Type B pancreatic cell (in vitro differentiated cells): Measurements from ENCODE around the gene DNAH9. TPM values are rescaled to one million over a fixed set of nuclear protein-coding genes. Genes with fewer than 3 reads are reported as not detected.

Experiments
- DNase-seq: peaks from one replicate; pipeline ENCODE4 v3.0.0; 2021; ENCODE audit warnings: mixed read lengths; ENCODE audit not compliant: unreplicated experiment; ENCODE audit errors: extremely low spot score
- H3K27ac Mint-ChIP-seq: 2 replicates; pipeline ENCODE4 v1.8.0; 2021; ENCODE audit warnings: mild to moderate bottlenecking, mixed read lengths
- H3K27me3 Mint-ChIP-seq: 2 replicates; pipeline ENCODE4 v1.8.0; 2021; ENCODE audit warnings: mixed read lengths
- H3K36me3 Mint-ChIP-seq: 2 replicates; pipeline ENCODE4 v1.8.0; 2021; ENCODE audit warnings: mixed read lengths
- H3K4me1 Mint-ChIP-seq: one replicate; pipeline ENCODE4 v1.8.0; 2021; ENCODE audit warnings: mixed read lengths; ENCODE audit not compliant: unreplicated experiment
- H3K4me3 Mint-ChIP-seq: 2 replicates; pipeline ENCODE4 v1.8.0; 2021; ENCODE audit warnings: mild to moderate bottlenecking, mixed read lengths
- H3K9me3 Mint-ChIP-seq: 2 replicates; pipeline ENCODE4 v1.8.0; 2021; ENCODE audit warnings: mixed read lengths
- CTCF ChIP-seq: fragments of 200-600 bp; sonication (generic); conservative IDR thresholded peaks from 2 replicates; pipeline ENCODE4 v1.5.0; 2021; ENCODE audit warnings: antibody characterized with exemption, mild to moderate bottlenecking
- total RNA-seq: library from RNA; stranded (reverse); gene quantifications from 2 replicates; pipeline ENCODE4 v1.2.1, GENCODE V29; 2021; ENCODE audit warnings: low replicate concordance

The DNAH9 gene
- total RNA-seq, 1 donor from 2014 or later, result 6.2 TPM

- no peak for DNase-seq
- Mint-ChIP-seq H3K27me3 (peaks cover 12% of the 10 kb centered on the region), H3K4me3 (no peak overlapping the region), H3K9me3 (no peaks in the 10 kb centered on the region), H3K4me1 (no peaks in the 10 kb centered on the region), H3K36me3 (no peaks in the 10 kb centered on the region), H3K27ac (no peak overlapping the region)
- TF ChIP-seq CTCF, result no peak
Measured at GRCh38 chr17:11742886-11743285, 144.6 kb downstream of the DNAH9 start.

DNA sequence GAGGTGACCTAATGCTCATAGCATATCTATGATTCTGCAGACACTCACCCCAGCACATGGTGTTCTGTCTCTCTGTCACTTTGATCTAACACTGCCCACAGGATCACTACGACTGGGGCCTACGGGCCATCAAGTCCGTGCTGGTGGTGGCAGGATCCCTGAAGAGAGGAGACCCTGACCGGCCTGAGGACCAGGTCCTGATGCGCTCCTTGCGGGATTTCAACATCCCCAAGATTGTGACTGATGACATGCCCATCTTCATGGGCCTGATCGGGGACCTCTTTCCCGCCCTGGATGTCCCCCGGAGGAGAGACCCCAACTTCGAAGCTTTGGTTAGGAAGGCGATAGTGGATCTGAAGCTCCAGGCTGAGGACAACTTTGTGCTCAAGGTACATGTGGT lies 146.4 kb downstream of the DNAH9 start:
- Mint-ChIP-seq H3K27ac (no peak overlapping the region), H3K27me3 (peaks cover 12% of the 10 kb centered on the region)

DNA sequence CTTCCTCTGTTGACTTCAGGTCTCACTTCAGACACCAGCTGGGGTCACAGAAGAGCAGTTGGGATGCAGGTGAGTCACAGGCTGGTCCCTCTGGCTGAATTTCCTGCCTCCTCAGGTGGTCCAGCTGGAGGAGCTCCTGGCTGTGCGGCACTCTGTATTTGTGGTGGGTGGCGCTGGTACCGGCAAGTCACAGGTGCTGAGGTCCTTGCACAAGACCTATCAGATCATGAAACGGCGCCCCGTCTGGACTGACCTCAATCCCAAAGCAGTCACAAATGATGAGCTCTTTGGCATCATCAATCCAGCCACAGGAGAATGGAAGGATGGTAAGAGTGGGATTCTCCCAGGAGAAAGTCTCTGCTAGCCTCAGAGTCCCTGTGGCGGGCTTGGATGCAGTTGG lies 149.2 kb downstream of the DNAH9 start:
- Mint-ChIP-seq H3K9me3 (no peaks in the 10 kb centered on the region), H3K36me3 (no peaks in the 10 kb centered on the region), H3K4me1 (no peaks in the 10 kb centered on the region), H3K27ac (no peak overlapping the region), H3K4me3 (no peak overlapping the region), H3K27me3 (peaks cover 12% of the 10 kb centered on the region)
- no peak for TF ChIP-seq CTCF
- no peak for DNase-seq

More for the DNA sequence above, 146.4 kb downstream of the DNAH9 start:
- Mint-ChIP-seq H3K4me3 (no peak overlapping the region), H3K36me3 (no peaks in the 10 kb centered on the region), H3K9me3 (no peaks in the 10 kb centered on the region), H3K4me1 (no peaks in the 10 kb centered on the region)
- DNase-seq, result no peak
- TF ChIP-seq CTCF, result no peak

- H3K4me1 Mint-ChIP-seq, result no peaks in the 10 kb centered on the region
- no peak overlapping the region for H3K27ac Mint-ChIP-seq
- no peak overlapping the region for H3K4me3 Mint-ChIP-seq
- no peaks in the 10 kb centered on the region for H3K9me3 Mint-ChIP-seq
- peaks cover 4% of the 10 kb centered on the region for H3K27me3 Mint-ChIP-seq
- TF ChIP-seq CTCF, result no peak
- no peaks in the 10 kb centered on the region for H3K36me3 Mint-ChIP-seq
- no peak for DNase-seq
Measured at GRCh38 chr17:11757815-11758214, 159.5 kb downstream of the DNAH9 start.

DNA sequence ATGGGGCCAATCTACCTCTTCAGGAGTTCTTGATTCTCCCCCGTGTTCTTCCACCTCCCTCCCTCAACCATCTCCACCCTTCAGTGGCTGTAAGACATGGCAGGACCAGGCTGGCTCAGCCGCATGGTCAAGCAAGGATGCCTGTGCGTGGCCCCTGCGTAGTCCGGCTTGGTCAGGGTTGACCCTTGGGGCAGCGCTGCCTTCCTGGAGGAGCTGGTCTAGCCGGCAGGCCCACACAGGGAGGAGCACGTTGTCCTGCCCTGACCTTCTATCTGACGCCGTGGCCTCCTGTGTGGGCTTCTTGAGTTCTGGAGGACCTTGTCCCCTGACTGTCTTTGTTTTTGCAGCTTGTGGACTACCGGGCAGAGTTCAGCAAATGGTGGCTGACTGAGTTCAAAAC lies 169.8 kb downstream of the DNAH9 start:
- Mint-ChIP-seq H3K36me3 (no peaks in the 10 kb centered on the region), H3K27ac (no peak overlapping the region), H3K27me3 (peaks cover 13% of the 10 kb centered on the region), H3K4me3 (no peak overlapping the region), H3K4me1 (no peaks in the 10 kb centered on the region), H3K9me3 (no peaks in the 10 kb centered on the region)
- no peak for TF ChIP-seq CTCF
- no peak for DNase-seq

DNA sequence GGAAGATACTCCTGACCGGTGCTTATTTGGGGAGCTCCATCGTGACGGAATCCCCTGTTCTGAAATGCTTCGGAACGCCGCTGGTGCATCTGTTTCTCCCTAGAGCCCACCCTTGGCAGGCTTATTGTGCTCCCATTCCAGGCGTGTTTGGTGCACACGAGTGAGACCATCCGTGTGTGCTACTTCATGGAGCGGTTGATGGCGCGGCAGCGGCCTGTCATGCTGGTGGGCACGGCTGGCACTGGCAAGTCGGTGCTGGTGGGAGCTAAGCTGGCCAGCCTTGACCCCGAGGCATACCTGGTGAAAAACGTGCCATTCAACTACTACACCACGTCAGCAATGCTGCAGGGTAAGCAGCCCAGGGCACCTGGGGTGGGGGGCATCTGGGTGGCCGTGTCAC lies 170.7 kb downstream of the DNAH9 start:
- TF ChIP-seq CTCF, result no peak
- no peak for DNase-seq
- no peak overlapping the region for H3K4me3 Mint-ChIP-seq
- no peaks in the 10 kb centered on the region for H3K4me1 Mint-ChIP-seq
- peaks cover 13% of the 10 kb centered on the region for H3K27me3 Mint-ChIP-seq
- H3K9me3 Mint-ChIP-seq, result no peaks in the 10 kb centered on the region
- no peak overlapping the region for H3K27ac Mint-ChIP-seq
- H3K36me3 Mint-ChIP-seq, result no peaks in the 10 kb centered on the region
